GM21381 (cell line): ENCODE measurements around the gene MYO5B.

ENCODE experiments used
- ATAC-seq: cut with Tn5 transposase; IDR thresholded peaks from one replicate; pipeline ENCODE4 v1.9.1; 2021; ENCODE audit warnings: mild to moderate bottlenecking, moderate library complexity; ENCODE audit not compliant: unreplicated experiment

The MYO5B gene

GRCh38 chr18:50152900-50153299 lies 42.0 kb downstream of the MYO5B start:
- ATAC-seq: no peak

GRCh38 chr18:50151926-50152325 lies 43.0 kb downstream of the MYO5B start:
- no peak for ATAC-seq

- no peak for ATAC-seq
Observed at GRCh38 chr18:50144540-50144939, 50.4 kb downstream of the MYO5B start.

GRCh38 chr18:50143886-50144285 lies 51.1 kb downstream of the MYO5B start:
- no peak for ATAC-seq

- ATAC-seq: no peak
Observed at GRCh38 chr18:50143294-50143693, 51.7 kb downstream of the MYO5B start.

- ATAC-seq: no peak
Observed at GRCh38 chr18:50142441-50143120, 52.4 kb downstream of the MYO5B start.

GRCh38 chr18:50138181-50139064 lies 56.5 kb downstream of the MYO5B start:
- ATAC-seq: no peak

- no peak for ATAC-seq
Observed at GRCh38 chr18:50135903-50136302, 59.0 kb downstream of the MYO5B start.

GRCh38 chr18:50133526-50133925 lies 61.4 kb downstream of the MYO5B start:
- ATAC-seq: no peak

GRCh38 chr18:50131591-50131990 lies 63.4 kb downstream of the MYO5B start:
- no peak for ATAC-seq

GRCh38 chr18:50128506-50129271 lies 66.3 kb downstream of the MYO5B start:
- no peak for ATAC-seq

GRCh38 chr18:50127516-50128210 lies 67.3 kb downstream of the MYO5B start:
- no peak for ATAC-seq

GRCh38 chr18:50126471-50126870 lies 68.5 kb downstream of the MYO5B start:
- ATAC-seq: no peak

- ATAC-seq: no peak
Observed at GRCh38 chr18:50125456-50125855, 69.5 kb downstream of the MYO5B start.

- no peak for ATAC-seq
Observed at GRCh38 chr18:50119296-50119695, 75.7 kb downstream of the MYO5B start.

- no peak for ATAC-seq
Observed at GRCh38 chr18:50117863-50118262, 77.1 kb downstream of the MYO5B start.

GRCh38 chr18:50115095-50115494 lies 79.9 kb downstream of the MYO5B start:
- ATAC-seq: no peak

GRCh38 chr18:50114448-50114847 lies 80.5 kb downstream of the MYO5B start:
- no peak for ATAC-seq

- no peak for ATAC-seq
Observed at GRCh38 chr18:50113726-50114125, 81.2 kb downstream of the MYO5B start.

GRCh38 chr18:50111398-50111797 lies 83.5 kb downstream of the MYO5B start:
- ATAC-seq: no peak

GRCh38 chr18:50107468-50107977 lies 87.4 kb downstream of the MYO5B start:
- no peak for ATAC-seq
